Colon (tissue), 2 donors: Measurements from ENCODE around the gene NR6A1.
"Not testable (repeated sequence)": the region's sequence is repeated elsewhere in the genome, so short reads cannot be mapped to it uniquely, and the experiment has no call there.

ENCODE experiments used
- FAIRE-seq: peaks from 2 replicates; lab custom pipeline; 2012; peaks lifted over from hg19 to GRCh38; lab: Jason Lieb, UNC
- donor health status: control.
- donor health status: control.

Gene NR6A1

DNA sequence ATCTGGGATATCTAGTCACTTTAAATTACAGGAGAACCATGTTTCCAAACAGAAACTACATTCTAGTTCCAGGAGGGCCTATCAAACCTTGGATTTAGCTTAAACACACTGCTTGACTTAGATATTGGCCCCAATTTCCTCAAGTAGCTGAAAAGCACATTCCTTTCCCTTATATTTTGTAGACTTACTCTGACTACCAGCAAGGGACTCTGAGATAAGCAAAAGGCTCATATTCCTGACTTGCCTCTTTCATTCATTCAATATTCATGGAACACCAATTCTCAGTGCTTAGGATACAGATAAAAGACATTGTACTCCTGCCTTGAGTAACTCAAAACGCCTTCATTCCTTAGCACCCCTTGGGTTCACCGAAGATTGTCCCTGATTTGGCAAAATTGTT, 11.8 kb downstream of the NR6A1 start:
- FAIRE-seq: no peak

GRCh38 chr9:124758691-124759090, 12.4 kb downstream of the NR6A1 start:
- FAIRE-seq: no peak

DNA sequence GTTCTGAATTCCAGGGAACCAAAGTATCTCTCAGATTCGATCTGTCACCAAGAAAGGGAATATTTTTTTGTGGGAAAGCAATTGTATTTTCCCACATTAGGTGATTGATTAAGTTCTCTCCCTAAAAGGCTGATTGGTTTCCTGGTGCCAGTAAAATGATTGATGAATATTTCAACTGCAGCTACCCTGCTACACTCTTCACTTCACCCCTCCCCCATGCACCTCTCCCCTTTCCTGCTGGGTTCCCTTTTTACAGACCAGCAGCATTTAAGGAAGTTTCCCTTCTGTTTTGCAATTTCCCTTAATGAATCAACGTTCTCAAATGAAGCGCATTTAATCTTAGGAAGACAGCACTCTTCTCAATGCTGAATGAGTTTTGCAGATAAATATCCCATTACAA, 13.1 kb downstream of the NR6A1 start:
- no peak for FAIRE-seq

- no peak for FAIRE-seq
These were observed 13.5 kb downstream of the NR6A1 start for GRCh38 chr9:124757616-124758015.

GRCh38 chr9:124756011-124756410, 15.1 kb downstream of the NR6A1 start:
- FAIRE-seq: no peak

DNA sequence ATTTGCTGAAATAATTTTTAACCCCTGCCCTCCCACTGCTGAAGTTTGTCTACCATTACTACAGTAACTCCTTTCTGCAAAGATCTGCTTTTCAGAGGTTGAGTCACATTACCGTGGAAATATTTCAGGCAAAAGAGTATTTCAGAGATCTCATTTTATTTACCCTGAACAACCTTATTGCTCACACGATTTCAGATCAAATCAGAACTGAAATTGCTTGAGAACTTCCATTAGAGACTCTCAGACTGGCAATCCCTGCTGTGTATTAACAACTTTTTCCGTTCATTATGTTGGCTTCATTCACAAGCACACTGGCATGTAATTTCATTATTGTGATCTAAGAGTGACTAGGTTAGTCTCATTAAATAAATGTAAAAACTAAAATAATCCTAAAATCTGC, 16.1 kb downstream of the NR6A1 start:
- FAIRE-seq: no peak

DNA sequence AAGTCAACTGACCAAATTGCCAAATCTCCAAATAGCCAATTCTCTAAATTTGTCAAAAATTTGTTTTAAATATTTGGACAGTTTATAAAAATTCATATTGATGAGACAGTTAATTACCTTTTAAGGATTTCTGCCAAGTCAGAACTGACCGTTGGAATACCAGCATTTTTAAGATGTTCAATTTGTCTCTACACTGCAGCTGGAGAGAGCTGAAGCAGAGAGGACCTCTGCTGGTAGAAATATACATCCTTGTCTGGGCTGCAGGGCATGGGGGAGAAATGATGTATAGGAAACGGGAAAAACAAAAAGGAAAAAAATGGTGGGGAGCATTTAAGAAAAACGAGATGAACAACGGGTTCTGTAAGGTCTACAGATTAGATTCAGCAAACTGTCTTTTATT, 16.8 kb downstream of the NR6A1 start:
- FAIRE-seq: no peak

DNA sequence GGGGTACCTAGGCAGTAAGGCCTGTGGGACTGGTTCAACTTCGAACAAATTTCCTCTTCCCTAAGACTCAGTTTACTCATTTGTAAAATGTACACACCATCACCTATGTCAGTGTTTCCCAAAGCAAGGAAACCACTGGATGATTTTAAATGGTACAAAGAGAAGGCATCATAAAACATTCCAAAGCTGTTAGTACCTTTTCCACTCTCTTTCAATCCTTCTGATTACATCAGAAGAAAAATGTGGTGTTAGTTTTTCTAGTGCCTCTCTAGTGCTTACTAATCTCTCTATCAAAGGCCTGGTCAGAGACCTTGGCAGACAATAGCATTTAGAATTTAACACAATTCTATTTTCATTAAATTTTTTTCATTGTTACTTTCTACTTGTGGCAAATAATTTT, 18.1 kb downstream of the NR6A1 start:
- FAIRE-seq: no peak

GRCh38 chr9:124749781-124750180, 21.3 kb downstream of the NR6A1 start:
- no peak for FAIRE-seq

GRCh38 chr9:124749284-124749683, 21.8 kb downstream of the NR6A1 start:
- FAIRE-seq: no peak

DNA sequence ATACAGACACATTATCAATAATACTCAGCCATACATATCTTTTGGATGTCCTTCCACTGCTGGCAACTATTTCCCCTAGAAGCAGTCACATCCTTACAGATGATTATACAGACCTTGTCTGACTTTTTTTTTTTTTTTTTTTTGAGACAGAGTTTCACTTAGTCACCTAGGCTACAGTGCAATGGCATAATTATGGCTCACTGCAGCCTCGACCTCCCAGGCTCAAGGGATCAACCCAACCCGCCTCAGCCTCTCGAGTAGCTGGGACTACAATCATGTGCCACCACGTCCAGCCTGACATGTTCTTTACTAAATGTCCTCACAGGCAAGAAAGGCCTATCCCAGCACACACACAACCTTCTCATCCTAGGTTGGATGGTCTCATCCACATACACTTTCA, 24.0 kb downstream of the NR6A1 start:
- no peak for FAIRE-seq

DNA sequence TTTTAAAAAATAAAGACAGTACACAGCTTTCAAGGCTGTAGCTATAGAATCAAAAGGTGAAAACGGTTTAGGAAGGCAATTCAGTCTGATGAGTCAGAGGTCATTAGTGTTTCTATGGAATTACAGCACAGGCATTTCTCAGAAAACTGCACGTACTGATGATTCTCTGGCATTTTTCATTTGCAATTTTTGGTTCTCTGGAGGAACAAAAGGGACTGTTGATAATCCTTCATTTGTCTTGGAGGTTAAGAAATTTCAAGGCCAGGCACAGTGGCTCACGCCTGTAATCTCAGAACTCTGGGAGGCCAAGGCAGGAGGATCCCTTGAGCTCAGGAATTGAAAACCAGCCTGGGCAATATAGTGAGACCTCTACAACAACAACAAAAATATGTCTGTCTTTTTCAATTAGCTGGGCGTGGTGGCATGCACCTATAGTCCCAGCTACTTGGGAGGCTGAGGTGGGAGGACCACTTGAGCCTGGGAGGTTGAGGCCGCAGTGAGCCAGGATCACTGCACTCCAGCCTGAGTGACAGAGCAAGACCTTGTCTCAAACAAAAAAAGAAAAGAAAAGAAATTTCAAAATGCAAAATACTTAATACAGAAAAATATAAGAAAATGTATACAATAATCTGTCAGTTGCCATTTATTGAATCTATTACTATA, 27.3 kb downstream of the NR6A1 start:
- no peak for FAIRE-seq

DNA sequence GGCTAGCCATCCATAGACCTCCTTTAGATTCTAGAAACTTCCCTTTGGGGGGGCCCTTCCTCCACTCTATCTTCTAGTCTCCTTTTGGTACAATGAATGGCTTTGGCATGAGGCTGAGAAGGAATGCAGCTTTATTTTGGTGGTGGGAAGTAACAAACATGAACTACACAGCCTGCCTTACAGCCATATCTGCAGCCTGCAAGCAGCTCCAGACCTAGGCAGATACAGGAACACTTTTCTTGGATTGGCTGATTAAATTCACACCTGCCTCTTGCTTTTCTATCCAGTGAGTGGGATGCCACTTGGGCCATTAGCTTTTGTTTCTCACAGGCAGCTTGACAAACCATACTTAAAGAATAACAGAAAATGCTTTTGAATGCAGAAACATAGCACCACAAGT, 28.2 kb downstream of the NR6A1 start:
- no peak for FAIRE-seq

GRCh38 chr9:124741662-124742061, 29.4 kb downstream of the NR6A1 start:
- FAIRE-seq: no peak

GRCh38 chr9:124741149-124741548, 30.0 kb downstream of the NR6A1 start:
- FAIRE-seq: no peak

DNA sequence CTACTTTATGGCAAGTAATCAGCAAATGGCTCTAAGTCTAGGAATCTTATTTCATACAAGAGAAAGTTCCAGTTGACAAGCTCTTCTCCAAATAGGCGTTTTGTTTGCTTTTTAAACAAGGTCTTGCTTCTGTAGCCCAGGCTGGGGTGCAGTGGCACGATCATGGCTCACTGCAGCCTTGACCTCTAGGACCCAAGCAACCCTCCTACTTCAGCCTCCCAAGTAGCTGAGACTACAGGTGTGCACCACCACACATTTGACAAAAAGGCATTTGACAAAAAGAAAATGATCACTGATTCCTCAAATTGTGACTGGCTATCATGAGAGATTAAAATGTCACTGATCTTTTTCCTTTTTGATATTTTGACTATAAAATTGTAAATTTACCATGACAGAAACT, 31.8 kb downstream of the NR6A1 start:
- no peak for FAIRE-seq

- FAIRE-seq: not testable (repeated sequence)
These were observed 33.0 kb downstream of the NR6A1 start for GRCh38 chr9:124738075-124738474.

- FAIRE-seq: no peak
These were observed 36.0 kb downstream of the NR6A1 start for GRCh38 chr9:124735121-124735520.

GRCh38 chr9:124734741-124735083, 36.4 kb downstream of the NR6A1 start:
- FAIRE-seq: not testable (repeated sequence)

DNA sequence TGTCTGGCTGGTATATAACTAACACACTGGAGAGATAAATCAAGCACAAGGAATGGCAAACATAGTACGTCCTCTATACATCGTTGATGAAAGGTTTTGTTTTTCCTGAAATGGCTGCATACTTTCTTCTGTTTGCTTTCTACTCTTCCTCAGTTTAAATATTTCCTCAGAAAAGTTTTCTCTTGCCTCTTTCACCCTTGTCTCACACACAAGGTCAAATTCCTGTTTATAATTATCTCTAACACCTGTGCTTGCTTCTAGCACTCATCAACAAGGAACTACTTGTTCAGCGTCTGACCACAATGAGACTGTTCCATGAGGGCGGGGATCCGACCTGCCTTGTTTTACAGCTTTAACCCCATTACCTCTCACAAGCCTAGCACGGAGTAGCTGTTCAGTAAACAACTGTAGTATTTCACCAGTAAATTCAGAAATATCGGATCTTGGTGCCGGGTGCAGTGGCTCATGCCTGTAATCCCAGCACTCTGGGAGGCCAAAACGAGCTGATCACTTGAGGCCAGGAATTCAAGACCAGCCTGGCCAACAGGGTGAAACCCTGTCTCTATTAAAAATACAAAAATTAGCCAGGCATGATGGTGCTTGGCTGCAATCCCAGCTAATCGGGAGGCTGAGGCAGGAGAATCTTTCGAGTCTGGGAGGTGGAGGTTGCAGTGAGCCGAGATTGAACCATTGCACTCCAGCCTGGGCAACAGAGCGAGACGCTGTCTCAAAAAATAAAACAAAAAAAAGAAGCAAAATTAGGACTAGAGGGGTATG, 37.0 kb downstream of the NR6A1 start:
- no peak for FAIRE-seq

DNA sequence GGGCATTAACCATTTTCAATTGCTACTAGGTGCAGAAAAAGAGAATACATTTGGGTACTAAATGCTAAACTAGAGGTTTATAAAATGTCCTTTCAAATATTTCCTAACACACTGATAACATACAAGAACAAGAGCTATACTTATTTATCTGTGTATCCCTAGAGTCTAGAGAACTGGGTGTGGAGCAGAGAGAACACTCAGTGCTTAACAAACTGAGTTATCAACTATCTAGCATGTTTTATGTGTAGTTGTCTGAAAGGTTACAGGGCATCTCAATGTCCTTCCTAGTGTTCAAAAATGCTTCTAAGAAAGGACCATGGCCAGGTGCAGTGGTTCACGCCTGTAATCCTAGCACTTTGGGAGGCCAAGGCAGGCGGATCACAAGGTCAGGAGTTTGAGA, 40.3 kb downstream of the NR6A1 start:
- no peak for FAIRE-seq

- no peak for FAIRE-seq
These were observed 44.2 kb downstream of the NR6A1 start for GRCh38 chr9:124726886-124727285.

GRCh38 chr9:124725068-124725452, 46.1 kb downstream of the NR6A1 start:
- FAIRE-seq: no peak

DNA sequence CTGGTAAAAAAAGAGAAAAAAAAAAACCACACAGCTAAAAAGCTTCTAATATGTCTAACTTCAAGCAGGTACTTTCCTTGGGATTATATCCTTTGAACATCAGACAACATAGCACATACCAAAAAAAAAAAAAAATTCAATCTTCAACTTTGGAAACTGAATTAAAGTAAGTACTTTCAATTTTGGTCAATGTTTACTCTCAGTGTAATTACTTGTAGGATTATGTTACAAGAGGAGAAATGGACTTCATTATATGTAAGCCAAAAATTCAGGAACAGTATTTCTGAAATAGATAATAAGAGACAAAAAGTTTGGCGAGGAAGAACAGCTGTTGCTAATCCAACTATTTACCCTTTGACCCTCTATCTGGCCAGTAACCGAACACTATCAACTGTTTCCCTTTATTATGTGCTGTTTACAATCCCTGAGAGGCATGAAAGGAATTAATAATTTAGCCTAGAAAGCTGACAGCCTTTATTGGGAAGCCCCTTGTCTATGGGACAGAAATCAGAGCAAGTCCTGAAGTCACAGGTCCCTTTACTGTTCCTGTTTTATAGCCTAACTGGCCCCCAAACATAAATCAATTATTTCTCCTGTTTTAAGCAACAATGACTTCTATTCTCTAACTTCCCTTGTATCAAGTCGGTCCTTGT, 46.6 kb downstream of the NR6A1 start:
- FAIRE-seq: no peak
